ENCODE results near the gene PKP3. TPM values are rescaled to one million over a fixed set of nuclear protein-coding genes. Genes with fewer than 3 reads are reported as not detected.

PKP3 gene
- total and polyA plus RNA-seq, 2 donors (not counting 1 experiment from before 2014, with no cell fraction given): 0.78 TPM; not detected in 1

GRCh38 chr11:398826-399225 is 4.8 kb downstream of the PKP3 start:
- H3K27me3 ChIP-seq (replicated peaks in 1 of 4; ENCODE audit: control extremely low read depth in 1 of 4, control insufficient read depth in 3 of 4, insufficient read depth in 4 of 4, low read length in 3 of 4): peaks cover 0 to 13% (median 0%) of the 10 kb centered on the region in 4 experiments
- POLR2A ChIA-PET: no interaction called here
- intact Hi-C loops (cut with micrococcal nuclease): no loop called here
- ATAC-seq (ENCODE audit: low read depth) (no peak), DNase-seq (no peak)
- H3K27ac ChIP-seq (ENCODE audit: low read length in 2 of 2): no peak overlapping the region
- peaks cover 0 to 4% (median 0%) of the 10 kb centered on the region in 3 donors for H3K9me3 ChIP-seq (ENCODE audit: control extremely low read depth in 1 of 3, control insufficient read depth in 2 of 3, insufficient read depth in 1 of 3, low read length in 2 of 3)
- no peak overlapping the region for H3K9ac ChIP-seq (ENCODE audit: low read length)
- peaks cover 12 to 15% of the 10 kb centered on the region in 2 donors for H3K4me1 ChIP-seq (ENCODE audit: control insufficient read depth in 2 of 2, insufficient read depth in 2 of 2, low read length in 2 of 2)
- no peaks in the 10 kb centered on the region for H4K20me1 ChIP-seq (ENCODE audit: control insufficient read depth, insufficient read depth, low read length, poor library complexity, severe bottlenecking)
- 90% methylated on average over 19 of the region's 20 CpGs for WGBS (ENCODE audit: insufficient coverage)
- TF ChIP-seq, protein P1, sequence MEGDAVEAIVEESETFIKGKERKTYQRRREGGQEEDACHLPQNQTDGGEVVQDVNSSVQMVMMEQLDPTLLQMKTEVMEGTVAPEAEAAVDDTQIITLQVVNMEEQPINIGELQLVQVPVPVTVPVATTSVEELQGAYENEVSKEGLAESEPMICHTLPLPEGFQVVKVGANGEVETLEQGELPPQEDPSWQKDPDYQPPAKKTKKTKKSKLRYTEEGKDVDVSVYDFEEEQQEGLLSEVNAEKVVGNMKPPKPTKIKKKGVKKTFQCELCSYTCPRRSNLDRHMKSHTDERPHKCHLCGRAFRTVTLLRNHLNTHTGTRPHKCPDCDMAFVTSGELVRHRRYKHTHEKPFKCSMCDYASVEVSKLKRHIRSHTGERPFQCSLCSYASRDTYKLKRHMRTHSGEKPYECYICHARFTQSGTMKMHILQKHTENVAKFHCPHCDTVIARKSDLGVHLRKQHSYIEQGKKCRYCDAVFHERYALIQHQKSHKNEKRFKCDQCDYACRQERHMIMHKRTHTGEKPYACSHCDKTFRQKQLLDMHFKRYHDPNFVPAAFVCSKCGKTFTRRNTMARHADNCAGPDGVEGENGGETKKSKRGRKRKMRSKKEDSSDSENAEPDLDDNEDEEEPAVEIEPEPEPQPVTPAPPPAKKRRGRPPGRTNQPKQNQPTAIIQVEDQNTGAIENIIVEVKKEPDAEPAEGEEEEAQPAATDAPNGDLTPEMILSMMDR (IDR thresholded peaks at IDR 0.05): no peak
- TF ChIP-seq EZH2 (IDR thresholded peaks at IDR 0.05; ENCODE audit: borderline replicate concordance, insufficient read depth, low read depth, low read length, poor library complexity, severe bottlenecking): no peak
- H3K4me3 ChIP-seq (ENCODE audit: control extremely low read depth in 1 of 5, extremely low read depth in 1 of 5, insufficient read depth in 1 of 5, low read depth in 2 of 5, low read length in 4 of 5): no peak overlapping the region
- no peaks in the 10 kb centered on the region for H3K27me3 Mint-ChIP-seq
- H3K4me2 ChIP-seq (replicated peaks; ENCODE audit: low read depth, low read length, poor library complexity, severe bottlenecking): no peak overlapping the region
- H3K4me1 Mint-ChIP-seq: peaks cover 3% of the 10 kb centered on the region
- no peak overlapping the region for H3K4me3 Mint-ChIP-seq
- H3K36me3 ChIP-seq (replicated peaks in 1 of 2; ENCODE audit: control extremely low read depth in 1 of 2, control insufficient read depth in 1 of 2, extremely low read depth in 1 of 2, insufficient read depth in 2 of 2, low read length in 1 of 2): no peaks in the 10 kb centered on the region
- H3K9me3 Mint-ChIP-seq (ENCODE audit: insufficient read depth): no peaks in the 10 kb centered on the region
- peak overlapping the region; percentile 32 for H3K27ac Mint-ChIP-seq
- no peaks in the 10 kb centered on the region for H3K79me2 ChIP-seq (ENCODE audit: control insufficient read depth, insufficient read depth, low read length)
- no peak overlapping the region for H2AFZ ChIP-seq (ENCODE audit: insufficient read depth, low read depth, low read length, poor library complexity, severe bottlenecking)
- CTCF ChIA-PET: no interaction called here

GRCh38 chr11:399731-400211 is 5.8 kb downstream of the PKP3 start:
- peak overlapping the region; percentile 26 for H3K27ac Mint-ChIP-seq

More at GRCh38 chr11:399731-400211, 5.8 kb downstream of the PKP3 start:
- H3K27me3 ChIP-seq (replicated peaks in 1 of 4; ENCODE audit: control extremely low read depth in 1 of 4, control insufficient read depth in 3 of 4, insufficient read depth in 4 of 4, low read length in 3 of 4): peaks cover 0 to 21% (median 0%) of the 10 kb centered on the region in 4 experiments
- no peaks in the 10 kb centered on the region for H3K79me2 ChIP-seq (ENCODE audit: control insufficient read depth, insufficient read depth, low read length)
- peaks cover 12 to 15% of the 10 kb centered on the region in 2 donors for H3K4me1 ChIP-seq (ENCODE audit: control insufficient read depth in 2 of 2, insufficient read depth in 2 of 2, low read length in 2 of 2)
- ChIA-PET POLR2A (no interaction called here), CTCF (no interaction called here)
- Mint-ChIP-seq H3K9me3 (ENCODE audit: insufficient read depth) (no peaks in the 10 kb centered on the region), H3K27me3 (no peaks in the 10 kb centered on the region), H3K4me3 (no peak overlapping the region), H3K4me1 (peaks cover 3% of the 10 kb centered on the region)
- TF ChIP-seq, protein P1 (IDR thresholded peaks at IDR 0.05): no peak
- no peak for TF ChIP-seq EZH2 (IDR thresholded peaks at IDR 0.05; ENCODE audit: borderline replicate concordance, insufficient read depth, low read depth, low read length, poor library complexity, severe bottlenecking)
- H3K9me3 ChIP-seq (ENCODE audit: control extremely low read depth in 1 of 3, control insufficient read depth in 2 of 3, insufficient read depth in 1 of 3, low read length in 2 of 3): peaks cover 0 to 4% (median 0%) of the 10 kb centered on the region in 3 donors
- no peak overlapping the region for H3K4me3 ChIP-seq (ENCODE audit: control extremely low read depth in 1 of 5, extremely low read depth in 1 of 5, insufficient read depth in 1 of 5, low read depth in 2 of 5, low read length in 4 of 5)
- H4K20me1 ChIP-seq (ENCODE audit: control insufficient read depth, insufficient read depth, low read length, poor library complexity, severe bottlenecking): no peaks in the 10 kb centered on the region
- no peak overlapping the region for H2AFZ ChIP-seq (ENCODE audit: insufficient read depth, low read depth, low read length, poor library complexity, severe bottlenecking)
- ATAC-seq (ENCODE audit: low read depth) (no peak), DNase-seq (no peak)
- H3K9ac ChIP-seq (ENCODE audit: low read length): no peak overlapping the region
- 78% methylated on average over 17 of the region's 21 CpGs for WGBS (ENCODE audit: insufficient coverage)
- no peak overlapping the region for H3K27ac ChIP-seq (ENCODE audit: low read length in 2 of 2)
- intact Hi-C loops (cut with micrococcal nuclease): no loop called here
- no peak overlapping the region for H3K4me2 ChIP-seq (replicated peaks; ENCODE audit: low read depth, low read length, poor library complexity, severe bottlenecking)
- H3K36me3 ChIP-seq (replicated peaks in 1 of 2; ENCODE audit: control extremely low read depth in 1 of 2, control insufficient read depth in 1 of 2, extremely low read depth in 1 of 2, insufficient read depth in 2 of 2, low read length in 1 of 2): no peaks in the 10 kb centered on the region
